NCI-H1105 treated with DMSO at 0.1 percent for 48 hours (cell line): ENCODE measurements around the gene RAD54L.
"Not testable (repeated sequence)": the region's sequence is repeated elsewhere in the genome, so short reads cannot be mapped to it uniquely, and the experiment has no call there.

Source experiments
- DNase-seq: peaks from one replicate; lab custom pipeline; 2025; lab: John Stamatoyannopoulos, UW

Gene RAD54L

DNA sequence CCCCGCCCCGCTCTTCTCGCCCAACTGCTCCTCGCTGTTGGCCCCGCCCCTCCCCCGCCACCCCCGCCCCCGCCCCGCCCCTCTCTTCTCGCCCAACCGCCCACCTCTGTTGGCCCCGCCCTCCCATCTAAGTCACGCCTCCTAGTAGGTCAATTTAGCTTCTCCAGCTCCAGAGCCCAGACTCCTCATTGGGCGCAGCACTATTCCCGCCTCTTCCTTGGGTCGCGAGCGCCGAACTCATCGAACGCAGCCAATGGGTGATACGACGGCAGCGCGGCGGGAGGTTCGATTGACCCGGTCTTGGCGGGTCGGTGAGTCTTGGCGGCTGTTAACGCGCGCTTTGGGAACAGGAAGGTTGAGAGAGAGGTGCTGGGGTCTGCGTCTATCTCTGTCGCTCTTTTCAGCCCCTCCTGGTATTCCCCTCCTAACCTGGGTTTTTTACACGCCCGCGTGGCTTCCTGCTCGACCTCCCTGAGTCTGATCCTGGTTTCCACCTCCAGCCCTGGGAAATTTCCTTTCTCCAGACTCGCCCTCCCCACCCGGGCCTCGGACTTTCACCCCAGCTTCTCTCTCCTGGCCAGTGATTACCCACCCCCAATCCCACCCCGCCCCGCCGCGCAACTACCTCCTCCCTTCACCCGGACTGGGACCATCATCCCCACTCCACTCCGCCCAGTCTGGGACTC lies at the start of gene RAD54L:
Gene RAD54L, plus strand, starts transcription at position 328 of the 686 bp plus-strand sequence. CDS start 643 bp downstream, outside the sequence.
- DNase-seq = peak; percentile 99

DNA sequence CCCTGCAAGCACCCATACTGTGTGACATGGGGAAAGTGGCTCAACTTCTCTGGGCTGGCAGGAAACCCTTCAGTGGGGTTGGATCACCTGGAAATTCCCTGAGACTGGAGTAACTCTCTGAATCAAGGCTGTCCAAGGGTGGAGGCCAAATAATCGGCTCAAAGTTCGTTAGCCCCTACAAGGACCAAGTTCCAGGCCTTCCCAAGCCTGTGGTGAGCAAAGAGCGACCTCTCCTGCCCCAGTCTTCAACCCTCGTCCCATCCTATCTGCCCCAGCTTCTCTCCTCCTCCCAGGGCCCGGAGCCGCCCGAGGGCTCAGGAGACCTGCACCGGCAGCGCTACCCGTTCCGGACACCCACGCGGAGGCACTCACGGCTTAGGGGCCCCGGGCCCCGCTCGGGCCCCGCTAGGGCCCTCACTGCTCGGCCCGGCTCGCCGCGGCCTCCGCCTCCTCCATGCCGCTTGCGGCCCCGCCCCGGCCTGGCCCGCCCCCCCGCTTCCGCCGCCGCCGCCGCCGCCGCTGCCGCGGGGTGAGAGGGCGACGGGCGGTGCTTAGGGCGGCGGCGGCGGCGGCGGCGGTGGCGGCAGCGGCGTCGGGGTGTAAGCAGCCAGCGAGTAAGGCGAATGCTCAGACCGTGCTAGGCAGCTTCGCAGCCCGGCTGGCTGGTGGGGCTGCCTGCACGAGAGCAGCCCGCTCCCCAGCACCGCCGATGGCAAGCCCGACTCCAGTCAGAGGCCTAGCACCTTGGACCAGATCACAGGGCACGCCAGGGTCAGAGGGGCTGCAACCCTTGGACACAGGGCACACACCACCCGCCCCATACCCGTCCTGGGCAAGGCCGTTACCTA lies 49.4 kb upstream of the RAD54L start, which contains the start of gene POMGNT1:
Gene POMGNT1, minus strand, starts transcription at position 471 of the 848 bp plus-strand sequence. CDS start 613 bp downstream, outside the sequence.
- peak; percentile 64 for DNase-seq

DNA sequence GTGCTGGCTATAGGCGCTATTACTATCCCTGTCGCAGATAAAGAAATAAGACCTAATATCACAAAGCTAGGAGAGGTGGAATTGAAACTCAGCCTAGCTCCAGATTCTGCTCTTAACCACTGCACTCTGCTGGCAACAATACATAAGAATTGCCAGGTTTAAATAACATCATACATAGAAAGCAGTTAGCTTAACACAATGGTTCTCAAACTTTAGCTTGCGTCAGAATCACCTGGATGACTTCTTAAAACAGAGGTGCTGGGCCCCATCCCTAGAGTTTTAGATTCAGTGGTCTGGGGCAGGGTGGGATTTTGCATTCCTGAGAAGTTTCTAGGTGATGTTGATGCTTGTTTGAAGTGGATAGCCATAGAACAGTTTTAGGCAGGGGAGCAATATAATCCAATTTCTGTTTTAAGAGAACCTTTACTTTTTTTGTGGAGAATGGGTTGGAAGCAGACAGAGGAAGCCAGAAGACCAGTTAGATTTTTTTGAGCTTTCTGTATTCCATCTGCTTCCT lies 48.3 kb upstream of the RAD54L start:
- DNase-seq = no peak

DNA sequence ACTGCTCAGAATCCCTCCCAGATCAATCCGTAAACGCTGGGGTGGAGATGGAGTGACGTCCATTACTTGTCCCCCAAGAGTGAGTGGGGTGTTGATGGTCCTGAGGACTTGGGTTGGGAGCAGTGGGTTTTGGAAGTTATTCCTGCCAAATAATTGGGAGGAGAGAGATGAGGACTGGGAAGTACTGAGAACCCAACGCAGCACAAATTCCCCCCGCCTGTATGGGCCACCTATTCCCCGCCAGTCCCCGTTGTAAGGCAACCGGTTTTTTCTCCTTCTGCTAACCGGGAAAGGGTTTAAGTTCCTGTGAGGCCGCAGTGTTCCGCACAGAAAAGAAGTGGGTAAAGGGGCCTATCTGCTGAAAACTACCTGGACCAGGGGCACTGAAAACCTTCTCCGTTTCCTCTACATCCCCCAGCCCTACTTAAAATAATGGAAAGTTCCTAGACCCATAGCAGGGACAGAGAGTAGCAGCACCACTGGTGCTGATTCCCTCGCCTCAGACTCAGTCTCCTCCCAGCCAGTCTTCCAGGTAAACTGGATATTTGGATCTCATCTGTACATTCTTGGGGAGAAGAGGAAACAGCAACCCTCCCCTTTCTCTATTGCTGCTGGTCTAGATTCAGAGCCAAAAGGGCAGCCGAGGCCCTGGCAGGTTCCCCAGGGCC lies 43.7 kb upstream of the RAD54L start:
- DNase-seq = peak; percentile 56

- DNase-seq = peak; percentile 30
These were observed 43.2 kb upstream of the RAD54L start for GRCh38 chr1:46204406-46204742.

DNA sequence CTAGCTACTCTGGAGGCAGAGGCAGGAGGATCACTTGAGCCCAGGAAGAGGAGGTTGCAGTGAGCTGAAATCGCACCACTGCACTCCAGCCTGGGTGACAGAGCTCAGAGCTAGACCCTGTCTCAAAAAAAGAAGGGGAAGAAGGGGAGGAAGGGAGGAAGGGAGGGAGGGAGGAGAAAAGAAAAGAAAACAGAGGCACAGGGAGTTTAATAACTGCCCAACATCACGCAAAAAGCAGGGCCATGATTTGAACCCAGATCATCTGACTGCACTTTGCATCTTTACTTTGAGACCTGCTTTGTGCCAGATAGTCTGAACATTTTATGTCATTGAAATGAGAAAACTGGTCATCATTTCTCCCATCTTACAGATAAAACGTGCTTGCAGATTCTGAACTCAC lies 42.4 kb upstream of the RAD54L start:
- DNase-seq = no peak

DNA sequence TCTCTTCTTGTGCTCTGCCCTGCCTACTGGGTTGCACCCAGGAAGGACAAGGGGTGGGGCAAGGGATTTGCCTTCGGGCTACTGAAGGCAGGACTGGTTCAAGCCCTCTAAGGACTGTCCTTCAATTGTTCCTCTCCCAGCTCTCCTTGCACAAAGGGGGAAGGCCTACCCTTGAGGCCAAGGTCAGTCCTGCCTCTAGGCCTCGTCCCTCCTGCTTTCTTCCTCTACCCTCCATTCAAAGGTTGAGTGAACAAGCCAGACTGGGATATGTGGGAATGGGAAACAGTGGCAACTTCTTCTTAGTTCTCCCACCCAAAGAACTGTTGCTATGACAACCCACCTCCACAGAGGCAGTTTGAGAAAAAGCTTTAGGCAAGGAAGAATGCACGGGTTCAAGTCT lies 41.8 kb upstream of the RAD54L start:
- no peak for DNase-seq

DNA sequence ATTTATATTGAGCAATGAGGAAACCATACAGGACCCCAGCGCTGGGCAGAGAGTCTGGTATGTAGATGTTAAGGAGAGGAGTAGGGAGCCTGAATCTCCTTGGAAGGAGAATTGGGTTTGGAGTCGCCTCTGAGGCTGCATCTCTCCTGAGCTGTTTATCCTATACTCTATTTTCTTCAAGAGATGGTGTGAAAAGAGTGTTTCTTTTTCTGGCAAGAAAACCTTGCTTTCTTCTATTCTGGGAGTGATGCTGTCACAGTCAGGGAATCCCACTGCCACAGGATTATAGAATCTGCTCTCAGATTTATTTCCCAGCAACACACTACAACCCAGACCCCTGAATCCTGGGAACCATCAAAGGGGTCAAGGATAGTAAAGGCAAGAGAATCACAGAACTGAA lies 41.2 kb upstream of the RAD54L start:
- DNase-seq = no peak

DNA sequence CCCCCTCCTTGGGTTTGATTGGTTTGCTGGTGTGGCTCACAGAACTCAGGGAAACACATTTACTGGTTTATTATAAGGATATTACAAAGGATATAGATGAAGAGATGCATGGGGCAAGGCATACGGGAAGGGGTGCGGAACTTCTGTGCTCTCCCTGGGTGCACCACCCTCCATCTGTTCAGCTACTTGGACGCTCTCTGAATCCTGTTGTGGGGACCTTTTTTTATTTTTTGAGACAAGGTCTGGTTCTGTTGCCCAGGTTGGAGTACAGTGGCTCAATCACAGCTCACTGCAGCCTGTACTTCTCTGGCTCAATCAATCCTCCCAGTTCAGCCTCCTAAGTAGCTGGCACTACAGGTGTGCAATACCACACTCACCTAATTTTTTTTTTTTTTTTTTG lies 37.0 kb upstream of the RAD54L start:
- DNase-seq = no peak

DNA sequence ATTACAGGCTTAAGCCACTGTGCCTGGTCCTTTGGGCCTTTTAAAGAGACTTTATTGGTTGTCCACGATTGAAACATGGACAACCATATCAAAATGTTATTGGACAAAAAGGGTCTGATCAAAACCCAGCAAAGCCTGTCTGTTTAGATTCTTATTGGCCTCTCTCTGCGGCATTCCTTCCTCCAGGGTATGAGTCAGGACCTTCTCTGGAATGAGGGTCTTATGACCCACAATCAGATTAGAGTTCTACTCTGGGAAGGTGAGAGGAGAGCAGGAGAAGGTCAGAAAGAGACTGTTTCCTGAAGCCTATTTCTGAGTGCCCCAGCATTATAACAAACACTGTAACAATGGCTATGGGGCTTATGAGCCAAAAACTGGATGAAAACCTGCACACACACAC lies 36.5 kb upstream of the RAD54L start:
- no peak for DNase-seq

DNA sequence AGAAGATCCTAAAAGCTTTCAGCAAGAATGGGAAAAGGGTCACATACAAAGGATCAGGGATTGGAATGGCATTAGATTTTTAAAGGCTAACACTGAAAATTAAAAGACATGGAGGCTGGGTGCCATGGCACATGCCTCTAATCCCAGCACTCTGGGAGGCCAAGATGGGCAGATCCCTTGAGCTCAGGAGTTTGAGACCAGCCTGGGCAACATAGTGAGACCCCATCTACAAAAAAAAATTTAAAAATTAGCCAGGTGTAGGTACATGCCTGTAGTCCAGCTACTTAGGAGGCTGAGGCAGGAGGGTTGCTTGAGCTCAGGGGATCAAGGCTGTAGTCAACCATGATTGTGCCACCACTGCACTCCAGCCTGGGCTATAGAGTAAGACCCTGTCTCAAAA lies 32.1 kb upstream of the RAD54L start:
- DNase-seq = no peak

GRCh38 chr1:46218443-46218842 lies 29.1 kb upstream of the RAD54L start:
- DNase-seq = peak; percentile 98

DNA sequence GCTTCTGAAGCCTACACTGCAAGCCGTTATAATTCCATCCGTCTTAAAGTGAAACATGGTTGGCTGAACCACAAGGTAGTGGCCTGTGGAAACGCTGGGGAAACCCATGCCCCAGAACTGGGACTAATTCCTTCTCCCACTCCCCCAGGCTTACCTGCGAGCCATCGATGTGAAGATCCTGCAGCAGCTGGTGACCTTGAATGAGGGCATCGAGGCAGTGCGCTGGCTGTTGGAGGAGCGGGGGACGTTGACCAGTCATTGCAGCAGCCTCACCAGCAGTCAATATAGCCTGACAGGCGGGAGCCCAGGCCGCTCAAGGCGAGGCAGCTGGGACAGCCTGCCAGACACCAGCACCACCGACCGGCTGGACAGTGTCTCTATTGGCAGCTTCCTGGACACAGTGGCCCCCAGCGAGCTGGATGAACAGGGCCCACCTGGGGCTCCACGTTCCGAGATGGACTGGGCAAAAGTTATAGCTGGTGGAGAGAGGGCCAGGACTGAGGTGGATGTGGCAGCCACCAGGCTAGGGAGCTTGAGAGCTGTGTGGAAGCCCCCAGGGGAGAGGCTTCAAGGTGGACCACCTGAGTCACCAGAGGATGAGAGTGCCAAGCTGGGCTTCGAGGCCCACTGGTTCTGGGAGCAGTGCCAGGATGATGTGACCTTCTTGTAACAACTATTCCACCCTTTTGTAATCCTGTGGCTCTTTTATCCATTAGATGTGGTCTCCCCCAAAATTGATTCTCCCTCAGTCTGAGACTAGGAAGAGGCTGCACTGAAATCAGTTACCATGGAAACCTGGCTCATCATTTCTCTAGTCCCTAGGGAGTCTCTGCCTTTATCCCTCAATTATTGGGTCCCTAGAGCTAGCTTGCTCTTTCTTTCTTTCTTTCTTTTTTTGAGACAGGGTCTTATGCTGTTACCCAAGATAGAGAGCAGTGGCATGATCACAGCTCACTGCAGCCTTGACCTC lies 27.7 kb upstream of the RAD54L start:
- DNase-seq = peak; percentile 5

DNA sequence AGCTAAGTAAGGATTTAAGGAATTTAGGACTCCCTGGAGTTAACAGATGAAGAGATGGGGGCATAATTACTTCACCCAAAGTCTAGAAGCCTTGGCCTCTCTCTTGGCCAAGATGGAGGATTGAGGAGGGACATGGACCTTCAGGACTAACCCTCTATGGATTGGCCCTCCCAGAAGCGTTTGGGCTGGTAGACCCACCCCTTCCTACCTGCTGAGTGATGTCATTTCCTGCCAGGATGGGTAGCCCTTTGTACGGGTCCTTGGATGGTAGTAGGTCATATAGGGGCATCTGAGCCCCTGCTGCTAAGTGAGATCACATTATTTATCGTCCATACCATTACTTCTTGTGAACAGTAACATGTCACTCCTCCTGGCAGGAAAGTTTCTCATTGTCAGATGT lies 26.8 kb upstream of the RAD54L start:
- no peak for DNase-seq

- DNase-seq = no peak
These were observed 25.8 kb upstream of the RAD54L start for GRCh38 chr1:46221749-46222148.

DNA sequence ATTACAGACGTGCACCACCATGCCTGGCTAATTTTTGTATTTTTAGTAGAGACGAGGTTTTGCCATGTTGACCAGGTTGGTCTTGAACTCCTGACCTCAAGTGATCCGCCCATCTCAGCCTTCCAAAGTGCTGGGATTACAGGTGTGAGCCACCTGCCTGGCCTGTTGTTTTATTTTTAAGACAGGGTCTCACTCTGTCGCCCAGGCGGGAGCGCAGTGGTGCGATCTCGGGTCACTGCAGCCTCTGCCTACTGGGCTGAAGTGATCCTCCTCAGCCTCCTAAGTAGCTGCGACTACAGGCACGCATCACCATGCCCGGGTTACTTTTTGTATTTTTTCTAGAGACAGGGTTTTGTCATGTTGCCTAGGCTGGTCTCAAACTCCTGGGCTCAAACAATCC lies 24.5 kb upstream of the RAD54L start:
- DNase-seq = not testable (repeated sequence)

- peak; percentile 86 for DNase-seq
These were observed 24.1 kb upstream of the RAD54L start for GRCh38 chr1:46223472-46223943.

GRCh38 chr1:46224966-46225365 lies 22.6 kb upstream of the RAD54L start:
- DNase-seq = no peak

- DNase-seq = not testable (repeated sequence)
These were observed 16.3 kb upstream of the RAD54L start for GRCh38 chr1:46231231-46231630.

- no peak for DNase-seq
These were observed 10.7 kb upstream of the RAD54L start for GRCh38 chr1:46236882-46237281.

DNA sequence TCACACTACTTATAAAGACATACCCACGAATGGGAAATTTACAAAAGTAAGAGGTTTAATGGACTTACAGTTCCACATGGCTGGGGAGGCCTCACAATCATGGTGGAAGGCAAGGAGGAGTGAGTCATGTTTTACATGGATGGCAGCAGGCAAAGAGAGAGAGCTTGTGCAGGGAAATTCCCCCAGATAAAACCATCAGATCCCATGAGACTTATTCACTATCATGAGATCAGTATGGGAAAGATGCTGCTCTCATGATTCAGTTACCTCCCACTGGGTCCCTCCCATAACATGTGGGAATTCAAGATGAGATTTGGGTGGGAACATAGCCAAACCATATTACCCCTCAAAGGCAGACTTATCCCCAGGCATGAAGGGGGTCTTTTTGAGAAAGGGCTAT lies 8.7 kb upstream of the RAD54L start:
- not testable (repeated sequence) for DNase-seq
